ENCODE measurements around the gene HSF2.

GRCh38 chr6:122426597-122426996, 27.1 kb downstream of the HSF2 start:
- TF ChIP-seq CTCF (IDR thresholded peaks at IDR 0.05) (no peak), ATF3 (CRISPR knock-in tag; conservative IDR thresholded peaks at IDR 0.05) (no peak), ATF6 (CRISPR knock-in tag; IDR thresholded peaks at IDR 0.05) (no peak), TCF7 (CRISPR knock-in tag; IDR thresholded peaks at IDR 0.05; ENCODE audit: low read depth) (no peak), IRF2 (CRISPR knock-in tag; IDR thresholded peaks at IDR 0.05; ENCODE audit: borderline replicate concordance, low read depth) (no peak), CREB1 (CRISPR knock-in tag; IDR thresholded peaks at IDR 0.05) (no peak), ESRRA (CRISPR knock-in tag; IDR thresholded peaks at IDR 0.05; ENCODE audit: borderline replicate concordance) (no peak), NR2C2 (CRISPR knock-in tag; IDR thresholded peaks at IDR 0.05) (no peak), KAT7 (CRISPR knock-in tag; IDR thresholded peaks at IDR 0.05; ENCODE audit: borderline replicate concordance) (no peak)
